GM19467 (cell line): ENCODE measurements around the gene HKDC1.
"Not testable (repeated sequence)": the region's sequence is repeated elsewhere in the genome, so short reads cannot be mapped to it uniquely, and the experiment has no call there.

ENCODE experiments used
- ATAC-seq: cut with Tn5 transposase; IDR thresholded peaks from one replicate; pipeline ENCODE4 v1.9.1; 2021; ENCODE audit warnings: mild to moderate bottlenecking, moderate library complexity; ENCODE audit not compliant: unreplicated experiment

Gene HKDC1

GRCh38 chr10:69220041-69220451, at the start of gene HKDC1:
Gene HKDC1 (plus strand): TSS chr10:69220332. CDS start chr10:69220436, 104 bp downstream.
- ATAC-seq: no peak

GRCh38 chr10:69172241-69172982, 47.7 kb upstream of the HKDC1 start:
- ATAC-seq: no peak

- ATAC-seq: not testable (repeated sequence)
These were observed 44.8 kb upstream of the HKDC1 start for GRCh38 chr10:69175326-69175725.

- ATAC-seq: no peak
These were observed 43.3 kb upstream of the HKDC1 start for GRCh38 chr10:69176823-69177222.

GRCh38 chr10:69179089-69179742, 40.9 kb upstream of the HKDC1 start:
- ATAC-seq: peak; percentile 24

GRCh38 chr10:69179743-69180524, 40.2 kb upstream of the HKDC1 start, which contains the start of gene SUPV3L1:
Gene SUPV3L1 (plus strand): TSS chr10:69180234. CDS start chr10:69180292, 58 bp downstream.
- peak; percentile 80 for ATAC-seq

- no peak for ATAC-seq
These were observed 39.5 kb upstream of the HKDC1 start for GRCh38 chr10:69180525-69181204.

- no peak for ATAC-seq
These were observed 38.7 kb upstream of the HKDC1 start for GRCh38 chr10:69181433-69181832.

- no peak for ATAC-seq
These were observed 38.1 kb upstream of the HKDC1 start for GRCh38 chr10:69182005-69182404.

- no peak for ATAC-seq
These were observed 33.6 kb upstream of the HKDC1 start for GRCh38 chr10:69186524-69186923.

- no peak for ATAC-seq
These were observed 19.1 kb upstream of the HKDC1 start for GRCh38 chr10:69201045-69201444.

GRCh38 chr10:69202332-69202731, 17.8 kb upstream of the HKDC1 start:
- no peak for ATAC-seq

- ATAC-seq: no peak
These were observed 11.4 kb upstream of the HKDC1 start for GRCh38 chr10:69208761-69209160.

- ATAC-seq: no peak
These were observed 10.2 kb upstream of the HKDC1 start for GRCh38 chr10:69209787-69210484.

- no peak for ATAC-seq
These were observed 9.0 kb upstream of the HKDC1 start for GRCh38 chr10:69211104-69211503.

GRCh38 chr10:69211524-69211923, 8.6 kb upstream of the HKDC1 start:
- ATAC-seq: no peak

- ATAC-seq: no peak
These were observed 6.4 kb upstream of the HKDC1 start for GRCh38 chr10:69213591-69214311.

GRCh38 chr10:69214666-69215131, 5.4 kb upstream of the HKDC1 start:
- no peak for ATAC-seq

- no peak for ATAC-seq
These were observed 4.5 kb upstream of the HKDC1 start for GRCh38 chr10:69215405-69216171.
